ENCODE measurements around the gene TAF9B. TPM values are rescaled to one million over a fixed set of nuclear protein-coding genes. Genes with fewer than 3 reads are reported as not detected.

Gene TAF9B
- total RNA-seq, 4 donors from 2014 or later: 3.1 to 14.9 (median 6.3) TPM

GRCh38 chrX:78105944-78106650, 33.4 kb downstream of the TAF9B start:
- peak in 2 of 3 donors; percentile 26 to 55 for DNase-seq
- H3K4me3 ChIP-seq: peak overlapping the region in 3 of 4 donors; percentile 20 to 87 (median 75)
- TF ChIP-seq POLR2A (IDR thresholded peaks at IDR 0.05) (no peak), CTCF (IDR thresholded peaks at IDR 0.05) (no peak)
- peaks cover 0 to 3% (median 0%) of the 10 kb centered on the region in 3 donors for H3K36me3 ChIP-seq
- no peaks in the 10 kb centered on the region for H3K9me3 ChIP-seq
- H3K4me1 ChIP-seq: peaks cover 0 to 31% (median 1%) of the 10 kb centered on the region in 4 donors
- H3K27me3 ChIP-seq: no peaks in the 10 kb centered on the region
- peak overlapping the region; percentile 5 to 93 (median 51) for H3K27ac ChIP-seq

DNA sequence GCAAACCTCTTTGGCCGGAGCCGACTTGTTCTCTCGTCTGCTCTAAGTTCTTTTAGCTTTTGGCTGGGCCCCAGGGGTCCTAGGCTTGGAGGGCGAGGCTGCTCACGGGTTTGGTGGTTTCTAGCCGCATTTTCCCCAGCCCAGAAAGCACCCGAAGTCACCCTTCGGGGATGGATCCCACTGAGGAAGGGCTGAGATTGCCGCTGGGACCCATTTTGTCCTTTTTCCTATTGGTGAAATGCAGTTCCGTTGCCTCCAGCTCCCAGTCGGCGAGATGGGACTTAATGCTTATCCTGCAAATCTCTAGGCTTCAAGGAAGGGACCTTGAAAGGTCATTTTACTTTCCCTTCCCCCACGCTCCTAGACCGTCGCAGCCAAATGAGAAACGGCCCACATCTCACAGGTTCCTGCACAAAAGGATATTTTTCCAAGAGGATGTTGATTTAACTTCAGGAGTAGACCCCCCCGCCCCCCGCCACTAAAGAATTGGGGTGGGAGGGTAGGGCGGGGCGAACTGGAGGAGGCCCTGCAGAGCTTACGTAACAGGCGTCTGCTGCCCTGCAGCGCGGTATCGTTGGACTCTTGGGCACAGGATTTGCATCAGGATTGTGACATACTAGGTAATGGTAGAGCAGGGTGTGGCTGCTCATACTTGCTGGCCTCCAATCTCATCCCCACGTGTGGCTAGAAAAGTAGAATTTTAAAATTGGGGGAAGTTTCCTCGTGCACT, 34.8 kb downstream of the TAF9B start:
- H3K36me3 ChIP-seq: no peaks in the 10 kb centered on the region
- H3K27me3 ChIP-seq: no peaks in the 10 kb centered on the region
- H3K4me1 ChIP-seq: peaks cover 0 to 31% (median 1%) of the 10 kb centered on the region in 4 donors
- no peak for TF ChIP-seq CTCF (IDR thresholded peaks at IDR 0.05)
- TF ChIP-seq POLR2A (IDR thresholded peaks at IDR 0.05): peak in 1 of 2 donors; percentile 11
- DNase-seq: peak; percentile 49 to 80 (median 63)
- H3K4me3 ChIP-seq: peak overlapping the region; percentile 56 to 87 (median 76)
- H3K27ac ChIP-seq: peak overlapping the region; percentile 90 to 98 (median 94)
- no peaks in the 10 kb centered on the region for H3K9me3 ChIP-seq

DNA sequence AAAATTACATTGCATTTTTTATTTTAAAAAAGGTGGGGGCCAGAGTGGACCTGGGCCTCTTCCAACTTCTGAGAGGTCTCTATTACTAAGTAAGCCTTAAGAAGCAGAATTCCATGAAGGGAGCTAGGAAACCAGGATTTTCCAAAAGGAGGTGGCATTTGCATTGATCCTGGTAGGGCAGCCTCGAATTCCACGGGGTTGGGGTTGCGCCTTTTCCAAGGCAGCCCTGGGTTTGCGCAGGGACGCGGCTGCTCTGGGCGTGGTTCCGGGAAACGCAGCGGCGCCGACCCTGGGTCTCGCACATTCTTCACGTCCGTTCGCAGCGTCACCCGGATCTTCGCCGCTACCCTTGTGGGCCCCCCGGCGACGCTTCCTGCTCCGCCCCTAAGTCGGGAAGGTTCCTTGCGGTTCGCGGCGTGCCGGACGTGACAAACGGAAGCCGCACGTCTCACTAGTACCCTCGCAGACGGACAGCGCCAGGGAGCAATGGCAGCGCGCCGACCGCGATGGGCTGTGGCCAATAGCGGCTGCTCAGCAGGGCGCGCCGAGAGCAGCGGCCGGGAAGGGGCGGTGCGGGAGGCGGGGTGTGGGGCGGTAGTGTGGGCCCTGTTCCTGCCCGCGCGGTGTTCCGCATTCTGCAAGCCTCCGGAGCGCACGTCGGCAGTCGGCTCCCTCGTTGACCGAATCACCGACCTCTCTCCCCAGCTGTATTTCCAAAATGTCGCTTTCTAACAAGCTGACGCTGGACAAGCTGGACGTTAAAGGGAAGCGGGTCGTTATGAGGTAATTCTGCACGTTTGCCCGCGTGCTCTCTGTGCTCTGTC, 35.6 kb downstream of the TAF9B start, which contains the start of gene PGK1:
TSS of gene PGK1 (plus strand) at position 626 of the 824 bp plus-strand sequence. CDS start at position 719, 93 bp downstream.
- peaks cover 0 to 28% (median 1%) of the 10 kb centered on the region in 4 donors for H3K4me1 ChIP-seq
- DNase-seq: peak; percentile 90 to 98 (median 93)
- H3K36me3 ChIP-seq: no peaks in the 10 kb centered on the region
- H3K27ac ChIP-seq: peak within 1 kb of the TSS; percentile 90 to 98 (median 94)
- H3K4me3 ChIP-seq: peak within 1 kb of the TSS; percentile 56 to 87 (median 76)
- TF ChIP-seq CTCF (IDR thresholded peaks at IDR 0.05) (no peak), POLR2A (IDR thresholded peaks at IDR 0.05) (peak; percentile 89 to 91)
- H3K9me3 ChIP-seq: no peaks in the 10 kb centered on the region
- H3K27me3 ChIP-seq: no peaks in the 10 kb centered on the region

GRCh38 chrX:78103001-78103622, 36.3 kb downstream of the TAF9B start:
- peak overlapping the region; percentile 84 to 98 (median 92) for H3K27ac ChIP-seq
- H3K9me3 ChIP-seq: no peaks in the 10 kb centered on the region
- H3K4me1 ChIP-seq: peaks cover 0 to 21% (median under 1%) of the 10 kb centered on the region in 4 donors
- TF ChIP-seq POLR2A (IDR thresholded peaks at IDR 0.05) (no peak), CTCF (IDR thresholded peaks at IDR 0.05) (no peak)
- H3K27me3 ChIP-seq: no peaks in the 10 kb centered on the region
- DNase-seq: no peak
- H3K4me3 ChIP-seq: peak overlapping the region in 3 of 4 donors; percentile 39 to 87 (median 75)
- H3K36me3 ChIP-seq: no peaks in the 10 kb centered on the region

DNA sequence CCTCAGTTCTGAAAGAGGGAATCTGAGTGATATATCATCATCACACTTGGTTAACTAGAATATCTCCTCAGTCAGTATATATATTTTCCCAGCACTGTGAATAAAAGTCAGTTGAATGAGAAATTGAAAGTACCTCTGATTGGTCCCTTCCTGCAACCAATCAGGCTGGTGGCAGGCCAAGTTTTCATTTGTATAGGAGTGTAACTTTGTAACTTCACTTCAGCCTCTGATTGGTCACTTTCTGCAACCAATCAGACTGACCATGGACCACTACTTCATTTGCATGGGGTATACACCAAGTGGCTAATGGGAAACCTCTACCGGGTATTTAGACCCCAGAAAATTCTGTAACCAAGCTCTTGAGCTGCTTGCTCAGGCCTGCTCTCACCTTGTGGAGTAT, 37.4 kb downstream of the TAF9B start:
- Histone ChIP-seq H3K27ac (no peak overlapping the region), H3K4me3 (no peak overlapping the region), H3K9me3 (no peaks in the 10 kb centered on the region)

More for the DNA sequence above, 37.4 kb downstream of the TAF9B start:
- Histone ChIP-seq H3K27me3 (no peaks in the 10 kb centered on the region), H3K36me3 (no peaks in the 10 kb centered on the region), H3K4me1 (peaks cover 0 to 17% (median 0%) of the 10 kb centered on the region in 4 donors)
- no peak for TF ChIP-seq POLR2A (IDR thresholded peaks at IDR 0.05)
- TF ChIP-seq CTCF (IDR thresholded peaks at IDR 0.05): no peak
- no peak for DNase-seq

All from Peyer's patch (tissue), 4 donors.